ENCODE data around the gene HK3. TPM values are rescaled to one million over a fixed set of nuclear protein-coding genes. Genes with fewer than 3 reads are reported as not detected.

HK3 gene, protein sequence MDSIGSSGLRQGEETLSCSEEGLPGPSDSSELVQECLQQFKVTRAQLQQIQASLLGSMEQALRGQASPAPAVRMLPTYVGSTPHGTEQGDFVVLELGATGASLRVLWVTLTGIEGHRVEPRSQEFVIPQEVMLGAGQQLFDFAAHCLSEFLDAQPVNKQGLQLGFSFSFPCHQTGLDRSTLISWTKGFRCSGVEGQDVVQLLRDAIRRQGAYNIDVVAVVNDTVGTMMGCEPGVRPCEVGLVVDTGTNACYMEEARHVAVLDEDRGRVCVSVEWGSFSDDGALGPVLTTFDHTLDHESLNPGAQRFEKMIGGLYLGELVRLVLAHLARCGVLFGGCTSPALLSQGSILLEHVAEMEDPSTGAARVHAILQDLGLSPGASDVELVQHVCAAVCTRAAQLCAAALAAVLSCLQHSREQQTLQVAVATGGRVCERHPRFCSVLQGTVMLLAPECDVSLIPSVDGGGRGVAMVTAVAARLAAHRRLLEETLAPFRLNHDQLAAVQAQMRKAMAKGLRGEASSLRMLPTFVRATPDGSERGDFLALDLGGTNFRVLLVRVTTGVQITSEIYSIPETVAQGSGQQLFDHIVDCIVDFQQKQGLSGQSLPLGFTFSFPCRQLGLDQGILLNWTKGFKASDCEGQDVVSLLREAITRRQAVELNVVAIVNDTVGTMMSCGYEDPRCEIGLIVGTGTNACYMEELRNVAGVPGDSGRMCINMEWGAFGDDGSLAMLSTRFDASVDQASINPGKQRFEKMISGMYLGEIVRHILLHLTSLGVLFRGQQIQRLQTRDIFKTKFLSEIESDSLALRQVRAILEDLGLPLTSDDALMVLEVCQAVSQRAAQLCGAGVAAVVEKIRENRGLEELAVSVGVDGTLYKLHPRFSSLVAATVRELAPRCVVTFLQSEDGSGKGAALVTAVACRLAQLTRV
- 10 to 100 TPM; 12.2 to 61.6 (median 26.7) TPM for total RNA-seq

DNA sequence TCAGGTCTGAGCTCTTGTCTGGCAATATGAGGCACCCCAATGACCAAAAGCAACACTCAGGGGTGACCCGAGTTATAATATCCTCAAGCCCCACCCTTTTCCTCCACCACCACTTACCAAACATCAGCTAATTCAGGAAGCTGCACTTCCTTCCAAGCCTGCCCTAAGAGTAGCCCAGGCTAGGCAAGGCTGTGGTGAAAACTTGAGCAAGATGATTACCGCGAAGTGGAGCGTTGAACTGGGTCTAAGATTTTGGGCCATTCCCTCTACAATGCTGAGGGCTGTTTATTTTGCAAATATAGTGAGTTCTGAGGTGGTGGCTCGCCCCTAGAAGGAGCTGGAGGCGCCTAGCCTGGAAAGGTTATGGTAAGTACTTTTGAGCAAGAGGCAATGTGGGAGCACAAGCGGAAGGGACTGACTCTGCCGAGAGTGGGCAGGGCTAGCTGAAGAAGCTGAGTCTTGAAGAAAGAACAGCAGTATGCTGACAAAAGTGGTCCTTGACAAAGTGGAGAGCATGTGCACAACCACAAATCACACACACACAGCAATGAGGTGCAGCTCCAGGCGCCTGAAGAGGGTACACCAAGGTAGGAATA lies at the start of gene HK3:
HK3 (minus strand) TSS at position 51 of the 596 bp plus-strand sequence. CDS start 3,187 bp downstream, outside the sequence.
- DNase-seq (ENCODE audit: low spot score) (no peak), ATAC-seq (ENCODE audit: low FRiP score) (no peak)
- TF ChIP-seq, protein P1, sequence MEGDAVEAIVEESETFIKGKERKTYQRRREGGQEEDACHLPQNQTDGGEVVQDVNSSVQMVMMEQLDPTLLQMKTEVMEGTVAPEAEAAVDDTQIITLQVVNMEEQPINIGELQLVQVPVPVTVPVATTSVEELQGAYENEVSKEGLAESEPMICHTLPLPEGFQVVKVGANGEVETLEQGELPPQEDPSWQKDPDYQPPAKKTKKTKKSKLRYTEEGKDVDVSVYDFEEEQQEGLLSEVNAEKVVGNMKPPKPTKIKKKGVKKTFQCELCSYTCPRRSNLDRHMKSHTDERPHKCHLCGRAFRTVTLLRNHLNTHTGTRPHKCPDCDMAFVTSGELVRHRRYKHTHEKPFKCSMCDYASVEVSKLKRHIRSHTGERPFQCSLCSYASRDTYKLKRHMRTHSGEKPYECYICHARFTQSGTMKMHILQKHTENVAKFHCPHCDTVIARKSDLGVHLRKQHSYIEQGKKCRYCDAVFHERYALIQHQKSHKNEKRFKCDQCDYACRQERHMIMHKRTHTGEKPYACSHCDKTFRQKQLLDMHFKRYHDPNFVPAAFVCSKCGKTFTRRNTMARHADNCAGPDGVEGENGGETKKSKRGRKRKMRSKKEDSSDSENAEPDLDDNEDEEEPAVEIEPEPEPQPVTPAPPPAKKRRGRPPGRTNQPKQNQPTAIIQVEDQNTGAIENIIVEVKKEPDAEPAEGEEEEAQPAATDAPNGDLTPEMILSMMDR (IDR thresholded peaks at IDR 0.05) = no peak

DNA sequence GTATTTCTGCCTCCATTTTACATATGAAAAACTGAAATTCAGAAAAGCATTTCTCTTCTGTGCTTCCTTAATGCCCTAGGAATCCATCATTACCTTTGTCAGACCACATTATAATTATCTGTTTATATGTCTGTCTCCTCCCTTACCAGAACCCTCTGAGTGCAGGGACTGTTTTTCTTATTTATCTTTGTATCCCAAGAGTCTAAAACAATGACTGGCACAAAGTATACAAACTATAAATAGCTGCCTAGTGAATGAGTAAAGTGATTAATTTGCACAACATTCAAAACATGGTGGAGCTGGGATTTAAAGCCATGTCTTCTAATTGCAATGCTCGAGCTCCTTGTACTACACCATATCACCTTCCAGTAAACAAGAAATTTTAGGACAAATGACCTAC lies 49.3 kb upstream of the HK3 start:
- TF ChIP-seq, protein P1 (IDR thresholded peaks at IDR 0.05) = no peak
- DNase-seq (ENCODE audit: low spot score) (no peak), ATAC-seq (ENCODE audit: low FRiP score) (no peak)

DNA sequence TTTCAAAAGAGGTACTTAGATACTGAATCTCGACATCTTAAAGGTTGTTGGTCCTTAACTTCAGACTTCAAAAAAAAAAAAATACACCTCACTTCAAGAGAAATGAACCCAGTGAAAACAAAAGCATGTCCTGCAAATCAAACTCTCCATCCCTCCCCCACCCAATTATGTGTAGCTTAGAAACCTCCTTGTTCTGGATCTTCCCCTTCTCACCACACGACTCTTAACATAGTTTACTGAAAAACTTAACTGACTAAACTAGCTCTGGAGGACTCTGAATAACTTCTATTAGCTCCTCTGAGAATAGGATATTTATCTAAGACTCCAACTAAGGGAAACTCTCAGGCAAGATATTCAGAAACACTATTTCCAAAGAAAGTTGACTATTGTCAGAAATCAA lies 48.7 kb upstream of the HK3 start:
- DNase-seq (ENCODE audit: low spot score) (no peak), ATAC-seq (ENCODE audit: low FRiP score) (no peak)
- TF ChIP-seq, protein P1 (IDR thresholded peaks at IDR 0.05) = no peak

DNA sequence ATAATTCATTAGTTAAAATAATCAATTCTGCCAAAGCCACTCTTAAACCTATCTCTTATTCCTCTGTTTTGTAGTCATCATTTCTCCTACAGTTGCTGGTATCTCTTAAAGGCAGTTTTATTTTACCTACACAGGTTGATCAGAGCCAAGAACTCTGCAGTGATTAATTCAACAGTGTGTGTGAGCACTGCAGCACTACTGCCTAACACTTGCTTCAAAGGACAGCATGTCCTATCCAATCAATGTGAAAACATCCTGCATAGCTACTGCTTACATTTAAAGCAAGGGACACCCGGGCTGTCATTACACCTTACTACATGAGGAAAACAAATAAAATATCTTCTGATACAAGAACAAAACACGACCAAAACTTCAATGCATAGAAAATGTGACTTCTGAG lies 45.1 kb upstream of the HK3 start:
- no peak for DNase-seq (ENCODE audit: low spot score)
- TF ChIP-seq, protein P1 (IDR thresholded peaks at IDR 0.05) = no peak
- no peak for ATAC-seq (ENCODE audit: low FRiP score)

DNA sequence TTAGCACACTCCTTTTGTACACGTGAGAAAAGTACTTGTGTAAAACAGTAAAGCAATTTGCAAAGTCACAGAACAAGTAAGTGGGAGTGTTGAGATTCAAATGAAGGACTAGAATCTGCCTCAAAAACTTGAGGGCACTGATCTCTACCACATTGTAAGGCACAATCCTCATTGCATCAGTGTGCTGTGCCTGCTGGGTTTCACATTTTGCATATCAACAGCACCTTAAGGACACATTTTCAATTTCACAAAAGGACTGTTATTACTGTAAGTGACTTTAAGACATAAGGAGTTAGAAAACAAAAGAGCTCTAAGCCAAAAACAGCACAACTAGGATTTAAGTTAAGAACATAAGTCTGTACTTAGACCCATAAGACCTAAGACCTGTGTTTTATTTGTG lies 44.7 kb upstream of the HK3 start:
- ATAC-seq (ENCODE audit: low FRiP score) (no peak), DNase-seq (ENCODE audit: low spot score) (no peak)
- TF ChIP-seq, protein P1 (IDR thresholded peaks at IDR 0.05) = no peak

DNA sequence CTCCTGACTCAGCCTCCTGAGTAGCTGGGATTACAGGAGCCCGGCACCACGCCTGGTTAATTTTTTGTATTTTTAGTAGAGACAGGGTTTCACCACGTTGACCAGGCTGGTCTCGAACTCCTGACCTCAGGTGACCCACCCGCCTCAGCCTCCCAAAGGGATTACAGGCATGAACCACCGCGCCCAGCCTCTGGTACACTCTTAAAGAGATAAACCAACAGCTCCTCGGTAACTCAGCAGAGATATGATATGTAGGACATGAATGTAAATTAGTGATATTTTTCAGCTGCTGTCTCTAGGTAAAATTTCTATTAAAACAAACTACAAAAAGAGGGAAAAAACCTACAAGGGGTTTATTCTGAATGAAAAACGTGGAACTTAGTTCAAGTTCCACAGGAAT lies 42.8 kb upstream of the HK3 start:
- DNase-seq (ENCODE audit: low spot score) (no peak), ATAC-seq (ENCODE audit: low FRiP score) (no peak)
- TF ChIP-seq, protein P1 (IDR thresholded peaks at IDR 0.05) = no peak
